SIG-M5 treated with dmso at 0.1 percent for 504 hours (cell line): Measurements from ENCODE around the gene RAB37.
A peak's percentile ranks its signal among the peaks of the same experiment; 100 is the strongest.

ENCODE experiments used
- DNase-seq: peaks from one replicate; lab custom pipeline; 2025; ENCODE audit not compliant: unreplicated experiment; lab: John Stamatoyannopoulos, UW

The RAB37 gene

DNA sequence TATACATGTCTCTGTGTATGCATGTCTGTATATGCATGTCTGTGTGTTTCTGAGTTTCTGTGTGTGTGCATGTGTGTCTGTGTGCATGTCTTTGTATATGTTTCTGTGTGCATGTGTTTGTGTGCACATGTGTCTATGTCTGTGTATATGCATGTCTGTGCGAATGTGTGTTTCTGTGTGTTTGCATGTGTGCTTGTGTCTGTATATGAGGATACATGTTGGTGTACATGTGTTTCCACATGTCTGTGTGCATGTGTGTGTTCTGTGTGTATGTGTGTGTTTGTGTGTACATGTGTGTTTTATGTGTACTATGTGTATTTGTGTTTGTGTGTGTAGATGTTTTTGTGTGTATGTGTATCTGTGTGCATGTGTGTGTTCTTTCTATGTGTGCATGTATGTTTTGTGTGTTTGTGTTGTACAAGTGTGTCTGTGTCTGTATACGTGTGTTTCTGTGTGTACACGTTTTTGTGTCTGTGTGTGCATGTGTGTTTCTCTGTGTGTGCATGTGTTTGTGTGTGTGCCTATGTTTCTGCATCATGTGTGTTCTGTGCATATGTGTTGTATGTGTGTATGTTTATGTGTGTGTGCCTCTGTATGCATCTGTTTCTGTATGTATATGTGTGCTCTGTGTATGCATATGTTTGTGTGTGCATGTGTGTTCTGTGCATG is 8.9 kb upstream of the RAB37 start:
- DNase-seq, result no peak

DNA sequence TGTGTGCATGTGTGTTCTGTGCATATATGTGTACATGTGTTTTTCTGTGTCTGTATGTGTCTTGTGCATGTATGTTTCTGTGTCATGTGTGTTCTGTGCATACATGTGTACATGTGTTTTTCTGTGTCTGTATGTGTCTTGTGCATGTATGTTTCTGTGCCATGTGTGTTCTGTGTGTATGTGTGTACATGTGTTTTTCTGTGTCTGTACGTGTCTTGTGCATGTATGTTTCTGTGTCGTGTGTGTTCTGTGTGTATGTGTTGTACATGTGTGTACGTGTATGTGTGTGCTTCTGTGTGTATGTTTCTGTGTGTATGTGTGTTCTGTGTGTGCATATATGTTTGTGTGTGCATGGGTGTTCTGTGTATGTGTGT is 8.4 kb upstream of the RAB37 start:
- DNase-seq, result no peak

DNA sequence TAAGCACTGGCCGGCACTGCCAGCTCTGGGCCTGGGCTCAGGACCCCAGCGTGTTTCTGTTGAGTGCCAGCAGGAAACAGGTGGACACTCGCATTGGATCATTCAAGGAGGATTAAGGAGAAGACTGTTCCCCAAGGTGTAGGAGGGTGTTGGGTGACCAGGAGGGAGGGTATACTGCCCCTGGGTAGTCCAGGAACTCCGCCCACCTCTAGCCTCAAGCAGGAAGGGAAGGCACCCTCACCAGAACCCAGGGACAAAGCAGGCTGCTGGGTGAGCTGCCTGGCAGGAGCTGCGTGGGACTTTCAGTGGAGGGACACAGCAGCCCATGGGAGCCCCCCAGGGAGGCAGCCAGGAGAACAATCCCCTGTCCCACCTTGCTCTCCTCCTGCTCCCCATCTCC is 7.7 kb upstream of the RAB37 start:
- no peak for DNase-seq

DNA sequence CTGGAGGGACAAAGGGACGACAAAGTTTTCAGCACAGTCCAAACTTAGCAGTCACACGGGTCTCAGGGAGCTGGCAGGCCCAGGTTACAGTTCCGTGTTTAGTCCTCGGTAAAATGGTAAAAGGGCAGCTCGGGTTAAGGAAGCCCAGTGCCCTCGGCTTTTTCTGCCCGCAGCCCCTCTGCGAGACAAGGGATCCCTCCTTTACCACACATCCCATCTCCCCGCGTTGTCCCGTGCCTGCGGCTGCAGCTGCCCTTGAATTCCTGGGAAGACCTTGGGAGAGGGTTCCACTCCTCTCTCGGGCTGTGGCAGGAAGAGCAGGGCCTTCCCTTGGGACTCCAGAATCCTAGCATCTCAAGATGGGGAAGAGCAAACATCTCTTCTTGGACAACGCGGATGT is 7.2 kb upstream of the RAB37 start:
- DNase-seq, result no peak

DNA sequence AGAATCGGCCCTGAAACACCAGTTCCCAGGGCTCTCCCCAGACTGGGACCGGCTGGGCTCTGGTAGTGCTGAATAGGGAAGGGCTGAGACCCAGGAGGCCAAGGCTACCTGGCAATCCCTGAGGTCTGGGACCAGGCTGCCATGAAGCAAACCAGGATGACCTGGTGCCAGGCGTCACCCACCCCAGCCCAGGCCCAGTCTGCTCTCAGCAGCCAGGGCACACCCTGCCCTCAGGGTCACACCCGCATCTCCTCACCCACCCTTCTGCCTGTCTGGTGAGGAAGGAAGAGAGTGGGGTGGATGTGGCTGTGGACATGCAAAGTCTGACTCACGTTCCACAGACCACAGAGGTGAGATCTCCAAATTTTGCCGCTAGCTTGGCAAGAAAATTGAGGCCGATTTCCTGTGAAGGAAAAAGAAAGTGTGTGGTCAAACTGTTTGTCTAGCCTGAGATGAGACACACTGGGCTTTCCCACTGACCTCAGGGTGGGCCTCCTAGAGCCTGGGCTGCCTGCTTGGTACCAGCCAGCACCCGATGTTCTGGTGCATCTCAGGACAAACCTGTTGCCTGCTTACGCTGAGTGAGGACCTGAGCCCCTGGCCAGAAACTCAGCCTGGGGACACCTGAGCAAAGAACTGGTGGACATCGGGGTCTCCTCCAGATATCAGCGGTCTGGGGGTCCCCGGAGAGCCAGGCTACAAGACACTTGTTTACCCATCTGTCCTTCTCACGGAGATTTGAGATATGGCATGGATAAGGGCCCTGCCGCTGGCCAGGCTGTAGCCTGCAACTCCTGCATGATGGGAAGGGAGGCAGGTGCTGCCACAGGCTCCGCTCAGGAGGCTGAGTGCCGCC is 6.3 kb upstream of the RAB37 start:
- no peak for DNase-seq

DNA sequence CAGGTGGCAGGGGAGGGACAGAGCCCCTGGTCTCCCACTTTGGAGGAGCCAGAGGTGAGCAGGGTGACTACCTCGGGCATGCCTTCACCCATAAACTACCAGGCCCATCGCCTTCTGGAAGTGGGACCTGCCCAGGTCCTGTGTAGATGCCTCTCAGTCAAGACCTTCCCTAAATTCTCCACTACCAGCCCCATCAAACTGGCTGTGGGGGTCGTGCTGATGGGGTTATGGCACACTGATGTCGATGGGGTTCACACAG is 5.8 kb upstream of the RAB37 start:
- no peak for DNase-seq

DNA sequence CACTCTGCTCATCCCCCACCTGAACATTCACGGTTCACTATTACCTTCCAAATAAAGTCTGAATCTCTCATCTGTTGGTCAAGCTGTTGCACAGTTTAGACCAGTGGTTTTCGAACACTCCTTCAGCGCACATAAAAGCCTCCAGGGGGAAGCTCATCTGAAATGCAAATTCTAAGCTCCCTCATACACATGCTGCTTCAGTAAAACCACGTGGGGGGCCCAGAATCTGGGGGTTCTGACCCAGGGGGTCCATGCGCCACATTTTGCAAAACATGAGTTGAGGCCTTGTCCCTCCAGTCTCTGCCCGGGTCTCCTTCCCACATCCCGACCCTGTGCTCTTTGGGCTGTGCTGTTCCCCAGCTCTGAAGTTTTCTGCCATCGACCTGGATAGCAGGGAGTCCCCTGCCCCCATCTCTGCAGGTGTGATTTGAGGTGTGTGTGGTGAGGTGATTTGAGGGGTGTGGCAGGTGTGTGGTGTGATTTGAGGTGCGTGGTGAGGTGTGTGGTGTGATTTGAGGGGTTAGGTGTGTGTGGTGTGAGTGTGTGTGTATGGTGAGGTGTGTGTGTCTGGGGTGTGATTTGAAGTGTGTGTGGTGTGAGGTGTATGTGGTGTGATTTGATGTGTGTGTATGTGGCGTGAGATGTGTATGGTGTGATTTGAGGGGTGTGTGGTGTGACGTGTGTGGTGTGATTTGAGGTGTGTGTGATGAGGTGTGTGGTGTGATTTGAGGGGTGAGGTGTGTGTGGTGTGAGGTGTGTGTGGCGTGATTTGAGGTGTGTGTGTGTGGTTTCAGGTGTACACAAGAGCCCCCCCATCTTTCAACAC is 4.8 kb upstream of the RAB37 start:
- no peak for DNase-seq

DNA sequence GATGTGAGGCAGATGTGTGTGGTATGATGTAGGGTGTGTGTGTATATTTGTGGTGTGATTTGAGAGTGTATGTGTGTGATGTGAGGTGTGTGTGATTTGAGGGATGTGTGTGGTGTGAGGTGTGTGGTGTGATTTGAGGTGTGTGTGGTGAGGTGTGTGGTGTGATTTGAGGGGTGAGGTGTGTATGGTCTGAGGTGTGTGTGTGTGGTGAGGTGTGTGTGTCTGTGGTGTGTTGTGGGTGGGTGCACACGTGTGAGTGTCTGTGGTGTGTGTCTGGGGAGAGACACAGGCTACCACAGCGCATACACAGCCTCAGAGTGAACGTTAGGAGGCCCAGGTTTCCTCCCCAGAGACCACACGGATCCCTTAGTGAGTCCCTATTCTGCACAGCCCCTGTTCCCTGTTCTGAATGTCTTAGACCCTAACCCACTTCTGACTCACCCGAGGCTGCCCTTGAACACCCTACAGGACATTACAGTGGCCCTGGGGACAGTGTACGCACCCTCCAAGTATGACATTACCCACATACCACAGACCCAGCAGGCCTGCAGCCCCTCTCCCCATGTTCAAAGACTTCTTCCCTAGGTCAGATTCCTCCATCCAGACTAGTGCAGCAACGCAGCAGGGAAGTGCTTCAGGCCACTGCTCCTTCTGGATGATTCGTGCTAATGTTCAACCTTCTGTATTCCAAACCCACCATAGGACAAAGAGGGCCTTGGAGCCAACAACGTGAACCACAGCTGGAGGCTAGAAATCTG is 3.5 kb upstream of the RAB37 start:
- no peak for DNase-seq

DNA sequence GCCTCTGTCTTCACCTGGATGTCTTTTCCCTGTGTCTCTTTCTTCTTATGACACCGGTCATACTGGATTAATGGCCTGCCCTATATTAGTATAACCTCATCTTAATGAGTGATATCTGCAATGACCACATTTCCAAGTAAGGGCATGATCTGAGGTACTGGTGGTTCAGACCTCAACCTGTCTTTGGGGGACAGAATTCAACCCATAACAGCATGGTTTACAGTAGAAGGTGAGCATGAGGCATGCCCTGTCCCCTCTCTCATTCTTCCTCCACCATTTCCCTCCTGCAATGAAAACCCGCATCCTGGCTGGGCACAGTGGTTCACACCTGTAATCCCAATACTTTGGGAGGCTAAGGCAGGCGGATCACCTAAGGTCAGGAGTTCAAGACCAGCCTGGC is 2.8 kb upstream of the RAB37 start:
- DNase-seq, result no peak

DNA sequence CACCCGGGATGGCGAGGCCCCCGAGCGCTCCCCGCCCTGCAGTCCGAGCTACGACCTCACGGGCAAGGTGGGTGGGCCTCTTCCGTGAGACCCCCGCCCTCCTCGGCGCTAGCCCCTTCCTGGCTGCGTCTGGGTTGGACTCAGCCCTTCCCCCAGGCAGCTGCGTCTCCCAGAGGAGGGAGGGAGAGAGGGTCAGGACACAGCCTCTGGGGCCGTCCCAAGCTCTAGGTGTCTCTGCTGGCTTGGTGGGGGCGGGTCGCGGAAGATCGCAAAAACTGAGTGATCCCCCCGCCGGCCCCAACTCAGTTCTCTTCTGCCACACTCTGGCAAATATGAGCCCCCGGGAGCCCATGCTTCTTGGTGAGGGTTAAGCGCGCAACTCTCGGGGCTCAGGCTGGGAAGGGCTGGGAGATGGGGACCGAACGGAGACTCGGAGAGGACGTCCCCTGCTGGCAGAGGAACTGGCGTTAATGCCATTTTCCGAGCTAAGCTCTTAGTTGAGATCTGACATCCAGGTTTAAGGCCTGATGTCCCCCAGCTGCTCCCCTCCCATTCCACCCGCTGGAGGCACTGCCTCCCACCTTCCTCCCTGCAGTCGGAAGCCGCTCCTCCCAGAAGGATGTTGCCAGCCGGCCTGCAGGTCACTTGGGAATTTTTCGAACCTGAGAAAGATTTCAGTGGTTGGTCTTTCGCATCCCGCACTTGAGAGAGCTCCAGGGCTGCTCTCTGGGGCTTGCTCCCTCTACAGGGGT is 419 bp downstream of the RAB37 start:
- peak; percentile 64 for DNase-seq

DNA sequence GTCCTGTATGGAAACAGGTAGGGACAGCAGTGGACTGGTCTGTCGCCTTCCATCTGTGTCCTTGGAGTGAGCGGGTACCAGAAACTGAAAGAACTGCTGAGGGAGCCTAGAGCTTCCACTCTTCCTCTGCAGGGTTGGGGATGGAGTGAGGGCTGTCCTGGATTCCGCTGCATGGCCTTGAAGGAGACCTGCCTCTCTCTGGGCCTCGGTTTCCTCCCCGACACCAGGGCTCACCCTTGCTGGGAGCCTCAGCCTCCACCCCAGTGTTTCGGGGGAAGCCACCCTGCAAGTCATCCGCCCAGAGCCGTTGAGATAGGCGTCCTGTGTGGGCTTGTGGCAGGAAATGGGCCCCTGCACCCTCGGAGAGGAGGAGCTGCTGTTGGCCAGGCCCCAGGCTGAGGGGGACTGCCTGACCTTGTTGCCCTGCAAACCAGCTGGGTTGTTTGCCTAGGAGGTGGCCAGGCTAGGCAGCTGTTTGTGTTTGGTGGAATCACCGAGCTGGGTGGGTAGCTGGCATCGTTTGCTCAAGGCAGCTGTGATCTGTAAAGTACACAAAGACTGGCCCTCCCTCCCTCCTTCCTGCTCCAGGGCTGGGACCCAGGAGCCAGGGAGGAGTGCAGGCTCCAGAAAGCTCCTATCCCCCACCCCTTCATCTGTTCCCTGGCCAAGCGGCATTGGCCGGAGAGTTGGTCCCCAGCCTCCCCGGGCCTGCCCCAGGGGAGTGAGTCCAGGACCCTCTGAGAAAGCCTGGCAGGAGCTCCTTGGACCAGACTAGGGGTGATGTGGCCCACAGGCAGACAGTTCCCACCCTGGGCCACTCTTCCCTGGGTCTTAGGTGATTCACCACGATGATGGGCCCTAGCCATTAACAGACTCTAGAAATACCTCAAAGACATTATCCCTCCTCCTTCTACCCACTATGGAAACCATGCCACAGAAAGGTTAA is 1.3 kb downstream of the RAB37 start:
- DNase-seq, result peak; percentile 81

DNA sequence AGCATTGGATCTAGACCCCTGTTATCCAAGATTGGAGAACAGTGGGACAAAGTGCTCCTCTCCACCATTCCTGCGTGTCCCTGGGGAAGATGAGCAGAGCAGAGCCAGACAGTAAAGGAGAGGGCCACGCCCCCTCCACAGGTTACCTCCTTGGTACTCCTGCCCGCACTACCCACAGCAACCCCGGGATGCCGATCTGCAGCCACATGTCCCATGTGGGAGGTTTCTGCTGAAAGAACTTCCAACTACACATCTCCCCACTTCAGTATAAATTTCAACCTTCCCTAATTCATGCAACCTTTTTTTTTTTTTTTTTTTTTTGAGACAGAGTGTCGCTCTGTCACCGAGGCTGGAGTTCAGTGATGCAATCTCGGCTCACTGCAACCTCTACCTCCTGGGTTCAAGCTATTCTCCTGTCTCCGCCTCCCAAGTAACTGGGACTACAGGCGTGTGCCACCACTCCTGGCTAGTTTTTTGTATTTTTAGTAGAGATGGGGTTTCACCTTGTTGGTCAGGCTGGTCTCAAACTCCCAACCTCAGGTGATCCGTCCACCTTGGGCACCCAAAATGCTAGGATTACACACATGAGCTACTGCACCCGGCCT is 2.3 kb downstream of the RAB37 start:
- DNase-seq, result peak; percentile 41

DNA sequence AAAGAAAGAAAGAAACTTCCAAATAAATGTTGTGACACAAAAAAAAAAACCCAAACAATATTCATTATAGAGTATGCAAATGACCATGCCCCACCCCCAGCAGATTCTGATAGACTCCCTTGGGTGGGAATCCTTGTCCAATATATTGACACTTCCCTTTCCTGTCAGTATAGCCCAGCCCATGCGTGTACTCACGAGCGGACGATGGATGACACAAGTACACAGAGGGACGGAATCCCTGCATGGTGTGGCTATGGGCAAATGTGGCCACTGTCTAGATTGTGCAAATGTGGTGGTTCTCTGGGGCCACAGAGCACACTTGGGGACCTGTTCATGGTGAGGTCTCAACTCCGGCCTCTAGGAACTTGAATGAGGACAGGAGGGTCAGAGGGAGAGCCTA is 3.1 kb downstream of the RAB37 start:
- no peak for DNase-seq

DNA sequence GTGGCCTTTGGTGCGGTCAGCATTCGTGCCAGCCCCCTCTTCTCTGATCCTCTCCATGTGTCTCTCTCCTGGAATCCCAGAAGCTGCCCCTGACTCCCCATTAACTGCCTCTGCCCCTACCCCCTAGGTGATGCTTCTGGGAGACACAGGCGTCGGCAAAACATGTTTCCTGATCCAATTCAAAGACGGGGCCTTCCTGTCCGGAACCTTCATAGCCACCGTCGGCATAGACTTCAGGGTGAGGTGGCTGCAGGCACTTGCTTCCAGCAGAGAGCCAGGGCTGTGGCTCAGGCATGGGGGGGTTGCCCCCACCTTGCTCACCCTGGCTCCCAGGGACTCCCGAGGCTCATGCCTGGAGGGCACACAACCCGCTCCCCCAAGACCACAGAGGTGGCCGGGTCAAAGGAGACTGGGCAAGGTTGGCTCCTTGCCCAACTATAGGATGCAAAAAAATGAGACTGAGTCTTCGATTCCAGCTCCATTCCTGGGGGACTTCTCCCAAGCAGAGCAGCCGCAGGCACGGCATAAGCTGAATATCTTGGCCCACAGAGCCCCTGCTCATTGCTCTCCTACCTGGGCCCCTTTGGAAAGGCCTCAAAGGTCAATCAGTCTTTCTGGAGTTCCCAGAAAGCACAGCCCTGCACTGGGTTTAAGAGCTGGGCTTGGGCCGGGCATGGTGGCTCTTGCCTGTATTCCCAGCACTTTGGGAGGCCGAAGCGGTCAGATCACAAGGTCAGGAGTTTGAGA is 3.8 kb downstream of the RAB37 start:
- no peak for DNase-seq

DNA sequence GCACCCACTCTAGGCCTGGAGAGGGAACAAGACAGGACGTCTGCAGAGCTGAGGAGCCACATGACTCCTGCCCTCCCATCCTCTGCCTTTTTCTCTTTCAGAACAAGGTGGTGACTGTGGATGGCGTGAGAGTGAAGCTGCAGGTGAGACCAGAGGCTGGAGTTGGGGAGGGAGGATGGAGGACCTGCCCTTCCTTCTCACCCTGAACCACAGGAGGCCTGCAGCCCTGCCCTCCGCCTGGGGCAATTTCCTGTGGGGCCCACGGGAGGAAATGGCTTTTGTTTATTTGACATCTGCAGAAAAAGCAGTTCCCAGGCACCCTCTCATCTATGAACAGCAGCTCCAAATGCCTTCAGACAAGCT is 5.1 kb downstream of the RAB37 start:
- DNase-seq, result peak; percentile 86

DNA sequence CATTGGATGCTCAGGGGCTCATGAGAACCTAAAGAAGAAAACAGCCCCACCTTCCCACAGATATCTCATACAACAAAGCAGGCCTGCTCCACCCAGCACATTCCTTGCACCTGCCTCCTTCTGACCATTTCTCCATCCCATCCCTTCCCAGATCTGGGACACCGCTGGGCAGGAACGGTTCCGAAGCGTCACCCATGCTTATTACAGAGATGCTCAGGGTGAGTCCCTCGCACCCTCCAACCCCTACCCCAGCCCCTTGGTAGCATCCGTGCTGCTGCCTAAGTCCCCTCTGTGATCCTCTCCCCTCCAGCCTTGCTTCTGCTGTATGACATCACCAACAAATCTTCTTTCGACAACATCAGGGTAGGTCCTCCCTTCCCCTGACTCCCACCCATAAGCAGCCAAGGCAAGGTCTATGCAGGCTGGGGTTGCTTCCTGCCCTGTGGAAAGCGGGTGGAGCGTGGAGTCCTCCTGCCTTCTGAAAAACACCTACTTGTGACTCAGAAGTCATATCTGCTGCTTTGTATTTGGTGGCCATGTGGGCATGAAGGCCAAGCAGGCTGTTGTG is 6.0 kb downstream of the RAB37 start:
- no peak for DNase-seq

DNA sequence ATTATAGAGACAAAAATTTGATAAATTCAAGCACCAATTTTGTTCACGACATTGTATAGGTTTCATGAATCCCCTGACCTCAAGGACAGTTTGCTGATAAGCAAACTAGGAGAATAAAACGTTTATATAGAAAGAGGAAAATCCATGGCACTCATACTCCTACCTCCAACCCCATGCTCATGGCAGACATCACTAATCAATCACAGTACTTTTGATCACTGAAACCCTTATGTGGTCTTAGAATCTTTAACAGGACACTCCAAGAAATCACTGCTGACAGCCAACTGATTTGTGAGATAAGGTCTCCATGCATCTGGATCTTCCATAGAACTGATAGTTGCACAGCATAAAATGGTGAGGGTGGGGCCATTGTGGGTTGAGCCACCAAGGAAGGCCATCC is 6.7 kb downstream of the RAB37 start:
- DNase-seq, result no peak

DNA sequence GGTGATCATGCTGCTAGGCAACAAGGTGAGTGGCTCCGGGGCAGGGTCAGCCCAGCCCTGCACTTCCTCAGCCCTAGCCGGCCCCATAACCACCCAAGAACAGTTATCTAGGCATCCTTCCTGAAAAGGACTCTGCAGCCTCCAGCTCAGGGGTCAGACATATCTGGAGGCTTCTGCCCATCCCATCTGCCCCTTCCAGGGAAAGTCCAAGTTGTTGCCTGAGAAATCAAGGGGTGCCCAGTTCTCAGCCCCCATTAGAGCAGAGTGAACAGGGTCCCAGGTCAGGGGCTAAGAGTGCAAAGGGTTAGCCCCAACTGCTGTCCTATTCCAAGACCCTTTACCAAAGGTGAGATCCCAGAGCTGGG is 7.3 kb downstream of the RAB37 start:
- no peak for DNase-seq
